ENCODE results near the gene CGAS. TPM values are rescaled to one million over a fixed set of nuclear protein-coding genes. Genes with fewer than 3 reads are reported as not detected.
A peak's percentile ranks its signal among the peaks of the same experiment; 100 is the strongest.
"Not testable (repeated sequence)": the region's sequence is repeated elsewhere in the genome, so short reads cannot be mapped to it uniquely, and the experiment has no call there.

CGAS gene
- total and polyA plus RNA-seq, 2 donors: 3.1 to 16.0 TPM

- peak overlapping the region; percentile 75 for H3K27ac ChIP-seq (ENCODE audit: low read depth)
- 2% methylated on average over 79 of the region's 79 CpGs for WGBS
- peaks cover 1% of the 10 kb centered on the region for H3K4me1 ChIP-seq (ENCODE audit: insufficient read depth)
- H3K36me3 ChIP-seq (ENCODE audit: insufficient read depth): no peaks in the 10 kb centered on the region
- peak overlapping the region; percentile 79 for H3K4me3 ChIP-seq (ENCODE audit: low read depth, low read length)
- DNase-seq (ENCODE audit: extremely low spot score): no peak
Measured at GRCh38 chr6:73451223-73452106, 632 bp downstream of the CGAS start.

DNA sequence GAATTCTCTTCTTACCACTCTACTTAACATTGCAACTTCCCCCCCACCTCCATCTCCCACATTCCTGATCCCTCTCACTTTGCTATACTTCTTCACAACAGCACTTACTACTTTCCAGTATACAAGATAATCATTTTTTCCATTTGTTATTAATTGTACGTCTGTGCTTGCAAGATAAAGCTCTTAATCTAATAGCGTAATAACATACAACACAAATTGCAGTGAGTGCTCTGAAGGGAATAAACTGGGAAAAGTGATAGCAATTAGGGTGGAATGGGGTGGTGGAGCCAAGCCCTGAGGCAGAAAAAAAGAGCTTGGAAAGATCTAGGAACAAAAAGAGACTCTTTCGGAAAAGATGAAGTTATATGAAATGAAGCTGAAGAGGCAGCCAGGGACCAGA is 8.5 kb downstream of the CGAS start:
- no peak for DNase-seq (ENCODE audit: extremely low spot score)
- 91% methylated on average over 3 of the region's 3 CpGs for WGBS
- Histone ChIP-seq H3K4me3 (ENCODE audit: low read depth, low read length) (no peak overlapping the region), H3K4me1 (ENCODE audit: insufficient read depth) (peaks cover under 1% of the 10 kb centered on the region), H3K36me3 (ENCODE audit: insufficient read depth) (no peaks in the 10 kb centered on the region), H3K27ac (ENCODE audit: low read depth) (no peak overlapping the region)

- no peak overlapping the region for H3K4me3 ChIP-seq (ENCODE audit: low read depth, low read length)
- H3K27ac ChIP-seq (ENCODE audit: low read depth): no peak overlapping the region
- DNase-seq (ENCODE audit: extremely low spot score): no peak
- no peaks in the 10 kb centered on the region for H3K4me1 ChIP-seq (ENCODE audit: insufficient read depth)
- no peaks in the 10 kb centered on the region for H3K36me3 ChIP-seq (ENCODE audit: insufficient read depth)
- 92% methylated on average over 3 of the region's 3 CpGs for WGBS
Measured at GRCh38 chr6:73435236-73435635, 16.9 kb downstream of the CGAS start.

DNA sequence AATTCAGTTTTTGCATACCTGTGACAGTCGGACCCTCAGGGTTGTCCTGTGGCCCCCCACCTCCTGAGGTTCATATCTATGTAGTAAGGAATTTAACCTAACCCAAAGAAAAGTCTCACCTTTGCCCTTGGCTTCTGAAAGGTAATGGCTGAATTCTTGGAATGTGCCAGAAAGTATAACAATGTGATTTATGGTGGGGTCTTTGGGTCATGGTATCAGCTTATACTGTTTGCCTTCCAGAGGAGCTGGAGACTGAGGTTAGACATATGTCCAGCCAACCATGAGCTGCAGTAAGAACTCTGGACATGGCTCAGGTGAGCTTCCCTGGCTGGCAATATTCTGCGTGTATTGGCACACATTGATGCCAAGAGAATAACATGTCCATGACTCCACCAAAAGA is 30.6 kb downstream of the CGAS start:
- no peak overlapping the region for H3K27ac ChIP-seq (ENCODE audit: low read depth)
- WGBS: 84% methylated on average over 2 of the region's 2 CpGs
- no peak overlapping the region for H3K4me3 ChIP-seq (ENCODE audit: low read depth, low read length)
- H3K36me3 ChIP-seq (ENCODE audit: insufficient read depth): no peaks in the 10 kb centered on the region
- no peak for DNase-seq (ENCODE audit: extremely low spot score)
- H3K4me1 ChIP-seq (ENCODE audit: insufficient read depth): no peaks in the 10 kb centered on the region

DNA sequence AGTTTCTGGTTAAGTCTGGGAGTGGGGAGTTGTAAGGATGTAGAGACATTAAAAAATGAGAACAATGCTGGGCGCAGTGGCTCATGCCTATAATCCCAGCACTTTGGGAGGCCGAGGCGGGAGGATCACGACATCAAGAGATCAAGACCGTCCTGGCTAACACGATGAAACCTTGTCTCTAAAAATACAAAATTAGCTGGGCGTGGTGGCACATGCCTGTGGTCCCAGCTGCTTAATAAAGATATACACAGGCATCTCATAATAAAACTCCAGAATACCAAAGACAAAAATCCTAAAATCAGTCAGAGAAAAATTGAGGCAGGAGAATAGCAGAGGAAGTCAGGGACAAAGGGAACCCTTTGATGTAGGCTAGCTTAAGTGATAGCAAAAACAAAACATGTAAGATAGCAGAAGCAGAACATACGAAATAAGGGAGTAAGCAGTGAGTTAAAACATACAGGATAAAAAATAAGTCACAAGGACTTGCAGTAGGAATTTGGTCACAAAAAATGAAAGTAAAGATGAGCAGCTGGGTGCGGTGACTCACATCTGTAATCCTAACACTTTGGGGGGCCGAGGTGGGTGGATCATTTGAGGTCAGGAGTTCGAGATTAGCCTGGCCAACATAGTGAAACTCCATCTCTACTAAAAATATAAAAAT is 33.9 kb downstream of the CGAS start:
- H3K27ac ChIP-seq (ENCODE audit: low read depth): no peak overlapping the region
- WGBS: 74% methylated on average over 11 of the region's 11 CpGs
- no peak overlapping the region for H3K4me3 ChIP-seq (ENCODE audit: low read depth, low read length)
- H3K36me3 ChIP-seq (ENCODE audit: insufficient read depth): no peaks in the 10 kb centered on the region
- no peaks in the 10 kb centered on the region for H3K4me1 ChIP-seq (ENCODE audit: insufficient read depth)
- no peak for DNase-seq (ENCODE audit: extremely low spot score)

GRCh38 chr6:73413102-73413501 is 39.0 kb downstream of the CGAS start:
- Histone ChIP-seq H3K27ac (ENCODE audit: low read depth) (no peak overlapping the region), H3K4me3 (ENCODE audit: low read depth, low read length) (no peak overlapping the region), H3K4me1 (ENCODE audit: insufficient read depth) (no peaks in the 10 kb centered on the region), H3K36me3 (ENCODE audit: insufficient read depth) (no peaks in the 10 kb centered on the region)
- over 99% methylated on average over 3 of the region's 3 CpGs for WGBS
- no peak for DNase-seq (ENCODE audit: extremely low spot score)

GRCh38 chr6:73409395-73409794 is 42.7 kb downstream of the CGAS start:
- Histone ChIP-seq H3K36me3 (ENCODE audit: insufficient read depth) (no peaks in the 10 kb centered on the region), H3K4me3 (ENCODE audit: low read depth, low read length) (no peak overlapping the region), H3K4me1 (ENCODE audit: insufficient read depth) (no peaks in the 10 kb centered on the region), H3K27ac (ENCODE audit: low read depth) (no peak overlapping the region)
- no peak for DNase-seq (ENCODE audit: extremely low spot score)
- WGBS: 94% methylated on average over 1 of the region's 1 CpG

- no peaks in the 10 kb centered on the region for H3K4me1 ChIP-seq (ENCODE audit: insufficient read depth)
- no peak overlapping the region for H3K27ac ChIP-seq (ENCODE audit: low read depth)
- no peaks in the 10 kb centered on the region for H3K36me3 ChIP-seq (ENCODE audit: insufficient read depth)
- no peak for DNase-seq (ENCODE audit: extremely low spot score)
- H3K4me3 ChIP-seq (ENCODE audit: low read depth, low read length): no peak overlapping the region
Measured at GRCh38 chr6:73400656-73401055, 51.4 kb downstream of the CGAS start.

GRCh38 chr6:73395875-73396274 is 56.2 kb downstream of the CGAS start:
- H3K36me3 ChIP-seq (ENCODE audit: insufficient read depth): no peaks in the 10 kb centered on the region
- WGBS: 96% methylated on average over 10 of the region's 10 CpGs
- H3K4me3 ChIP-seq (ENCODE audit: low read depth, low read length): no peak overlapping the region
- DNase-seq (ENCODE audit: extremely low spot score): no peak
- H3K27ac ChIP-seq (ENCODE audit: low read depth): no peak overlapping the region
- H3K4me1 ChIP-seq (ENCODE audit: insufficient read depth): no peaks in the 10 kb centered on the region

- Histone ChIP-seq H3K4me3 (ENCODE audit: low read depth, low read length) (no peak within 1 kb of the TSS), H3K27ac (ENCODE audit: low read depth) (no peak within 1 kb of the TSS), H3K36me3 (ENCODE audit: insufficient read depth) (no peaks in the 10 kb centered on the region), H3K4me1 (ENCODE audit: insufficient read depth) (no peaks in the 10 kb centered on the region)
- 69% methylated on average over 54 of the region's 54 CpGs for WGBS
- DNase-seq (ENCODE audit: extremely low spot score): no peak
Measured at GRCh38 chr6:73394577-73395354, 57.3 kb downstream of the CGAS start, which contains the start of gene DDX43. Gene DDX43 (plus strand): TSS chr6:73394828. CDS start chr6:73394906, 78 bp downstream.

- H3K36me3 ChIP-seq (ENCODE audit: insufficient read depth): no peaks in the 10 kb centered on the region
- WGBS: 85% methylated on average over 3 of the region's 3 CpGs
- no peak for DNase-seq (ENCODE audit: extremely low spot score)
- H3K4me1 ChIP-seq (ENCODE audit: insufficient read depth): no peaks in the 10 kb centered on the region
- no peak overlapping the region for H3K4me3 ChIP-seq (ENCODE audit: low read depth, low read length)
- H3K27ac ChIP-seq (ENCODE audit: low read depth): no peak overlapping the region
Measured at GRCh38 chr6:73393278-73393677, 58.8 kb downstream of the CGAS start.

GRCh38 chr6:73392188-73392587 is 59.9 kb downstream of the CGAS start:
- not testable (repeated sequence) for H3K36me3 ChIP-seq (ENCODE audit: insufficient read depth); H3K27ac ChIP-seq (ENCODE audit: low read depth); H3K4me1 ChIP-seq (ENCODE audit: insufficient read depth); DNase-seq (ENCODE audit: extremely low spot score); H3K4me3 ChIP-seq (ENCODE audit: low read depth, low read length)
- 66% methylated on average over 4 of the region's 4 CpGs for WGBS

DNA sequence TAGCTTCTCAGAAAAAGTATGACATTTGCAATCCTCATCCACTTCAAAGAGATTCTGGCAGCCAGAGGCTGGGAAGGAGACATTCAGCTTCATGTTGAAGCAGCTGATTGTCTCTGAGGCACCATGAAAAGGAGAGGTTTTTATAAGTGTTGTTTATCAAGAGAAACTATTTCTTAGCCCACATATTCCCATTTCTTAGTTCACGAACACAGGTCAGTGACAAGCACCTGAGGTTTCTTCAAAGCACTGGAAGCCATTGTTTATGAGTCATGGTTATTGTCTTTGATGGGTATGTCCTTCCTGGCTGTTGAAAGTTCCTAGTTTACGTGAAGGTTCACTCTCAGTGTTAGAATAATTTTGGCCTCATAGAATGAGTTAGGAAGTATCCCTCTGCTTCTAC is 60.4 kb downstream of the CGAS start:
- Histone ChIP-seq H3K4me3 (ENCODE audit: low read depth, low read length) (no peak overlapping the region), H3K27ac (ENCODE audit: low read depth) (no peak overlapping the region), H3K4me1 (ENCODE audit: insufficient read depth) (no peaks in the 10 kb centered on the region), H3K36me3 (ENCODE audit: insufficient read depth) (no peaks in the 10 kb centered on the region)
- DNase-seq (ENCODE audit: extremely low spot score): no peak
- WGBS: 81% methylated on average over 2 of the region's 2 CpGs
